Suprapubic skin (tissue), 4 donors: Measurements from ENCODE around the gene TENT4B. TPM values are rescaled to one million over a fixed set of nuclear protein-coding genes. Genes with fewer than 3 reads are reported as not detected.

ENCODE experiments used
- DNase-seq, 2 donors: peaks; one replicate each; pipeline ENCODE4 v3.0.0-alpha.2; 2019; ENCODE audit warnings: low spot score in 2 of 2
- H3K27ac ChIP-seq: fragments of 200-600 bp; sonication (generic); one replicate; pipeline ENCODE4 v1.5.1; 2019
- H3K27me3 ChIP-seq: fragments of 200-600 bp; sonication (generic); one replicate; pipeline ENCODE4 v1.5.1; 2019
- H3K36me3 ChIP-seq: fragments of 200-600 bp; sonication (generic); one replicate; pipeline ENCODE4 v1.5.1; 2019
- H3K4me1 ChIP-seq: fragments of 200-600 bp; sonication (generic); one replicate; pipeline ENCODE4 v1.5.1; 2019
- H3K4me3 ChIP-seq: fragments of 200-600 bp; sonication (generic); one replicate; pipeline ENCODE4 v1.5.1; 2019; ENCODE audit warnings: mild to moderate bottlenecking
- H3K9me3 ChIP-seq: fragments of 200-600 bp; sonication (generic); one replicate; pipeline ENCODE4 v1.5.1; 2019
- EP300 ChIP-seq: sonication (generic); formaldehyde crosslinking; IDR thresholded peaks from one replicate; pipeline ENCODE4 v1.6.1; 2017; ENCODE audit warnings: antibody characterized with exemption
- POLR2A ChIP-seq, 2 donors: fragments of 450-650 bp; IDR thresholded peaks; one replicate each; pipeline ENCODE4 v1.6.1; 2017; ENCODE audit warnings: antibody characterized with exemption in 2 of 2, mild to moderate bottlenecking in 2 of 2, moderate library complexity in 2 of 2
- POLR2AphosphoS5 ChIP-seq, 3 donors: sonication (generic); formaldehyde crosslinking; IDR thresholded peaks; one replicate each; pipeline ENCODE4 v1.6.1; 2017; ENCODE audit warnings: antibody characterized with exemption in 3 of 3
- WGBS: methylation state at CpG from one replicate; pipeline ENCODE4 v1.1.5; 2018; 5-methylcytosine and 5-hydroxymethylcytosine counted together
- total RNA-seq, 4 donors: library from RNA; depleted of rRNA; stranded (reverse); fragments of >200 nt; gene quantifications; one replicate each; pipeline ENCODE4 v1.1.0, GENCODE V29; 2016
- TF ChIP-seq, protein P1 (sequence below), 2 donors: fragments of 200-600 bp in 1 of 2; fragments of 450-650 bp in 1 of 2; sonication (generic) in 1 of 2; IDR thresholded peaks; one replicate each; pipeline ENCODE4 v1.5.1; 2016 to 2019; ENCODE audit warnings: antibody characterized with exemption in 2 of 2, mild to moderate bottlenecking in 1 of 2, moderate library complexity in 1 of 2

The TENT4B gene
- total RNA-seq, 4 donors from 2014 or later, result 10.8 to 15.7 (median 12.9) TPM

DNA sequence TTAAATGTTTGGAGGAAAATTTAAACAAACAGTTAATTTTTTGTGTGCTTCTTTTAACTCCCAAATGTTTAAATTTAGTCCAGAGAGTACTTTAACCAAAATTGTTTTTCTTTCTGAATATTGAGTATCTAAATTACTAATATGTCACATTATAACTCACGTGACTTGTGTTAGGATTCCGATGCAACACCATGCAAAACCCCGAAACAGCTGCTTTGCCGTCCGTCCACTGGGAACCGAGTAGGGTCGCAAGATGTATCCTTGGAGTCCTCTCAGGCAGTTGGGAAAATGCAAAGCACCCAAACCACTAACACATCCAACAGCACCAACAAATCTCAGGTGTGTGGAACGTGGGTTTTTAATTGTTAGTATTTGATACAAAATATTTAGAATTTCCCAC, 74.6 kb downstream of the TENT4B start:
- DNase-seq, result no peak
- H3K36me3 ChIP-seq, result peaks cover 70% of the 10 kb centered on the region
- WGBS, result 78% methylated on average over 8 of the region's 8 CpGs
- no peak for TF ChIP-seq EP300
- no peak for TF ChIP-seq POLR2A (IDR thresholded peaks at IDR 0.05)
- TF ChIP-seq POLR2AphosphoS5 (IDR thresholded peaks at IDR 0.05), result no peak
- TF ChIP-seq, protein P1, sequence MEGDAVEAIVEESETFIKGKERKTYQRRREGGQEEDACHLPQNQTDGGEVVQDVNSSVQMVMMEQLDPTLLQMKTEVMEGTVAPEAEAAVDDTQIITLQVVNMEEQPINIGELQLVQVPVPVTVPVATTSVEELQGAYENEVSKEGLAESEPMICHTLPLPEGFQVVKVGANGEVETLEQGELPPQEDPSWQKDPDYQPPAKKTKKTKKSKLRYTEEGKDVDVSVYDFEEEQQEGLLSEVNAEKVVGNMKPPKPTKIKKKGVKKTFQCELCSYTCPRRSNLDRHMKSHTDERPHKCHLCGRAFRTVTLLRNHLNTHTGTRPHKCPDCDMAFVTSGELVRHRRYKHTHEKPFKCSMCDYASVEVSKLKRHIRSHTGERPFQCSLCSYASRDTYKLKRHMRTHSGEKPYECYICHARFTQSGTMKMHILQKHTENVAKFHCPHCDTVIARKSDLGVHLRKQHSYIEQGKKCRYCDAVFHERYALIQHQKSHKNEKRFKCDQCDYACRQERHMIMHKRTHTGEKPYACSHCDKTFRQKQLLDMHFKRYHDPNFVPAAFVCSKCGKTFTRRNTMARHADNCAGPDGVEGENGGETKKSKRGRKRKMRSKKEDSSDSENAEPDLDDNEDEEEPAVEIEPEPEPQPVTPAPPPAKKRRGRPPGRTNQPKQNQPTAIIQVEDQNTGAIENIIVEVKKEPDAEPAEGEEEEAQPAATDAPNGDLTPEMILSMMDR (IDR thresholded peaks at IDR 0.05), result no peak
- no peak overlapping the region for H3K4me3 ChIP-seq
- no peaks in the 10 kb centered on the region for H3K27me3 ChIP-seq
- H3K4me1 ChIP-seq, result no peaks in the 10 kb centered on the region
- no peak overlapping the region for H3K27ac ChIP-seq
- no peaks in the 10 kb centered on the region for H3K9me3 ChIP-seq

DNA sequence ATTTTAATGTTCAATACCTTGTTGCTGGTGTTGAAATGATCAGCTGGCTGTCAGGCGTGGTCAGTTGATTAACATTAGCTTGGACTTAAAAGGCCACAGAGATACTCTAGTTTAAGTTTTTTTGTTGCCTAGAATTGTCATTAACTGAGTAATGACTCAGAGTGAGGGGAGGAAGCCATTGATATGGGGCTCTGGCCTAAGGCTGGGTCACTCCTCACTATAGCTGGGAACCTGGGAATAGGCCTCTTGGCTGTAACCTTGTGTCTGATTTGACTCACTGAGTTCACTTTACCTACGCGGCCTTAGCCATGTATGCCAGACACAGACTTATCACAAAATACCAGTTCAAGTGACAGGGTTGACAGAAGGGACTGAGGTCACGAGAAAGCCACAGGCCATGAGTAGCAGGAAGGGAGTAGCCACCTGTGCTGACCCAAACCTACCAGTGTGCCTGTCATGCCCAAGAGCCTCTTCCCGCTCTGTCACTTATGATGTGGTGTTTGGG, 75.3 kb downstream of the TENT4B start:
- Histone ChIP-seq H3K27me3 (no peaks in the 10 kb centered on the region), H3K36me3 (peaks cover 66% of the 10 kb centered on the region), H3K27ac (no peak overlapping the region), H3K4me1 (no peaks in the 10 kb centered on the region), H3K9me3 (no peaks in the 10 kb centered on the region), H3K4me3 (no peak overlapping the region)
- TF ChIP-seq EP300 (no peak), POLR2AphosphoS5 (IDR thresholded peaks at IDR 0.05) (no peak), POLR2A (IDR thresholded peaks at IDR 0.05) (no peak)
- TF ChIP-seq, protein P1 (IDR thresholded peaks at IDR 0.05), result no peak
- WGBS, result 97% methylated on average over 5 of the region's 5 CpGs
- DNase-seq, result no peak

DNA sequence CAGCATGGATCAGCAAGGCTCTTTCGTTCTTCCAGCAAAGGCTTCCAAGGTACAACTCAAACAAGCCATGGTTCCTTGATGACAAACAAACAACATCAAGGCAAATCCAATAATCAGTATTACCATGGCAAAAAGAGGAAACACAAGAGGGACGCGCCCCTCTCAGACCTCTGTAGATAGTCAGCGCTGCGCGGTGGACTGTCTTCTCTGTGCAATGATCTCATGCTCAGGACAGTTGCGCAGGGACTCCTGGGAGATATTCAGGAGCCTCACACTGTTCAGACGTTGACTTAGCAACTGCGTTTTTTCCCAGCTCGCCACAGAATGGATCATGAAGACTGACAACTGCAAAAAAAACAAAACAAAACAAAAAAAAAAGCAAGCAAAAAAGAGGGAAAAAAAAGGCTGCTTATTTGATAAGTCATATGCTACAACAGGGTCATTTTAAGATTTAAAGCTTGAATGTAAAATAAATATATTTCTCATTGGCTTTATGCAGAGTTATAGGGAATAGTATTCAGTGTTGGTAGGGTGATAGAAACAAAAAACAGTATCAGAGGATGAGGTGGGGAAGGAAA, 76.1 kb downstream of the TENT4B start:
- no peak overlapping the region for H3K27ac ChIP-seq
- H3K4me3 ChIP-seq, result no peak overlapping the region
- DNase-seq, result no peak
- H3K27me3 ChIP-seq, result no peaks in the 10 kb centered on the region
- no peak for TF ChIP-seq POLR2A (IDR thresholded peaks at IDR 0.05)
- no peak for TF ChIP-seq POLR2AphosphoS5 (IDR thresholded peaks at IDR 0.05)
- no peak for TF ChIP-seq EP300
- TF ChIP-seq, protein P1 (IDR thresholded peaks at IDR 0.05), result no peak
- H3K4me1 ChIP-seq, result no peaks in the 10 kb centered on the region
- H3K9me3 ChIP-seq, result no peaks in the 10 kb centered on the region
- H3K36me3 ChIP-seq, result peaks cover 57% of the 10 kb centered on the region
- WGBS, result 90% methylated on average over 10 of the region's 10 CpGs

DNA sequence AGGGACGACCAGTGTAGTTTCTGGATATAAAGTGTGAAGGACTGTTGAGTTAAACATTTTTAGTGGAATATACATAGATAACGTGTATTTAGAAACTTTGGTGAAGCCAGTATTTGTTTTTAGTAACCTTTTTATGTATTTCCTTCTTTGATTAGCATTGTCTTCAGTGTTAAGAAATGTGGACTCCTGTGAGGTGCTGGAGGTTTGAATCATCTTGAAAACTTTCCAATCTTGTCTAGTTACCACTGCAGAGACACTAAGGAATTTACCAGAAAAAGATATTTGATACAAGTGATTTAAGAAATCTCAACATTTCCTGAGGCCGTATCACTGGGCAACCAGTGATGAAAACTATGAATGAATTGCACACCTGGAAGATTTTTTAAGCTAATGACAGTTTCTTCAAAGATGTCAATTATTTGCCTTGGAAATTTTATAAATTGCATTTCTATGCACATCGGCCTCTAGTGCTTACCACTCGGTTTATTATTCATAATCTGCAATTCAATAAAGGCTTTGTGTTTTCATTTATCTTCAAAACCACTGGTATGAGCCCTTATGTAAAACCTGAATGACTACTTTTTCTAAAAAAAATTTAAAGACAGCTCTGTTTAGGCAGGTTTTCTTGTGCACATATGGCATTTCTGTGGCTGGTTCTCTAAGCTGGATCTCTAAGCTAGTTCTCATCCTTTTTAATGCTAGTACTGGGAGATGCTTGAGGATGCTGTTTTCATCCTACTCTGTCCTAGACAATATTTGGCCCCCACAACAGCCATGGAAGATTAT, 81.9 kb downstream of the TENT4B start:
- Histone ChIP-seq H3K36me3 (peaks cover 5% of the 10 kb centered on the region), H3K27ac (no peak overlapping the region), H3K4me1 (peaks cover 8% of the 10 kb centered on the region), H3K27me3 (no peaks in the 10 kb centered on the region), H3K9me3 (no peaks in the 10 kb centered on the region), H3K4me3 (no peak overlapping the region)
- no peak for DNase-seq
- 62% methylated on average over 5 of the region's 5 CpGs for WGBS
- TF ChIP-seq POLR2AphosphoS5 (IDR thresholded peaks at IDR 0.05) (no peak), POLR2A (IDR thresholded peaks at IDR 0.05) (no peak), EP300 (no peak)
- TF ChIP-seq, protein P1 (IDR thresholded peaks at IDR 0.05), result no peak

DNA sequence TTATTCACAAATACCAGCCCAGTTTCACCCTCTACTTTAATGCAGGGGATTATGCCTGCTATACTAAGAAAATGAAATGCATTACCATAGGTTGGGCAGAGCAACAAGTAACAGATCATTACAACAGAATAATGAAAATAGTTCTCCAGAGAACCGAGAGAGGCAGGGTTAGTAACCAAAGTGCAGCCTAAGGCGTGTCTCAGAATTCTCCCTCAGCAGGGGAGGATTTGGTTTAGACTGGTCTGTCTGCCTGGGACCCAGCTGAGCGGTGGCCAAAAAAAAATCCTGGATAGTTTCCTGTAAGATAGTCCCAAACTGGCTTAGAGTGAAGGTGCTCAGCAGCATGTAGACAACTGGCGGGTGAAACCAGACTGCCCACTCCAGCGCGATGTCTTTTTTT, 82.5 kb downstream of the TENT4B start:
- no peak for DNase-seq
- Histone ChIP-seq H3K9me3 (no peaks in the 10 kb centered on the region), H3K36me3 (no peaks in the 10 kb centered on the region), H3K27me3 (no peaks in the 10 kb centered on the region), H3K4me1 (peaks cover 8% of the 10 kb centered on the region), H3K4me3 (no peak overlapping the region), H3K27ac (no peak overlapping the region)
- TF ChIP-seq EP300, result no peak
- no peak for TF ChIP-seq POLR2AphosphoS5 (IDR thresholded peaks at IDR 0.05)
- TF ChIP-seq POLR2A (IDR thresholded peaks at IDR 0.05), result no peak
- TF ChIP-seq, protein P1 (IDR thresholded peaks at IDR 0.05), result no peak
- 66% methylated on average over 6 of the region's 6 CpGs for WGBS
